WTC11 (cell line): ENCODE data around the gene NR1H3. TPM values are rescaled to one million over a fixed set of nuclear protein-coding genes. Genes with fewer than 3 reads are reported as not detected.

Source experiments
- ATAC-seq: fragments of 200-7000 bp; cut with Tn5 transposase; 2 replicates; pipeline ENCODE4 v1.10.0; 2021; ENCODE audit warnings: mild to moderate bottlenecking, moderate library complexity
- CTCF ChIA-PET: fragments of 300-600 bp; sonication (Branson Sonifier 250); formaldehyde crosslinking; loops from one replicate; lab custom pipeline; 2021; ENCODE audit warnings: antibody characterized with exemption; lab: Charles Lee
- POLR2A ChIA-PET: fragments of 350-600 bp; sonication (Branson Sonifier 250); formaldehyde crosslinking; loops from one replicate; lab custom pipeline; 2021; ENCODE audit warnings: antibody characterized with exemption; lab: Charles Lee
- DNase-seq: peaks from one replicate; pipeline ENCODE4 v3.0.0; 2021; ENCODE audit warnings: low spot score
- H3K27ac Mint-ChIP-seq: 2 replicates; pipeline ENCODE4 v1.8.0; 2021; ENCODE audit warnings: mixed read lengths
- H3K27me3 Mint-ChIP-seq: 2 replicates; pipeline ENCODE4 v1.8.0; 2021; ENCODE audit warnings: low read depth, mild to moderate bottlenecking, moderate library complexity, mixed read lengths
- H3K36me3 Mint-ChIP-seq: 2 replicates; pipeline ENCODE4 v1.8.0; 2021; ENCODE audit warnings: mixed read lengths
- H3K4me1 Mint-ChIP-seq: 2 replicates; pipeline ENCODE4 v1.8.0; 2022; ENCODE audit warnings: mixed read lengths
- H3K4me3 Mint-ChIP-seq: 2 replicates; pipeline ENCODE4 v1.8.0; 2021; ENCODE audit warnings: mild to moderate bottlenecking, moderate library complexity, mixed read lengths
- H3K9me3 Mint-ChIP-seq: 2 replicates; pipeline ENCODE4 v1.8.0; 2021; ENCODE audit warnings: mixed read lengths
- ATF2 ChIP-seq: sonication (generic); formaldehyde crosslinking; IDR thresholded peaks from 2 replicates; pipeline ENCODE4 v1.8.1; 2022; ENCODE audit warnings: low read depth, missing genetic modification reagents, borderline replicate concordance
- CTCF ChIP-seq: fragments of 200-600 bp; IDR thresholded peaks from 2 replicates; pipeline ENCODE4 v1.8.0; 2022; ENCODE audit warnings: antibody characterized with exemption
- FOXP1 ChIP-seq: sonication (generic); formaldehyde crosslinking; IDR thresholded peaks from 2 replicates; pipeline ENCODE4 v1.8.0; 2022; ENCODE audit warnings: missing genetic modification reagents, mild to moderate bottlenecking, moderate library complexity, borderline replicate concordance
- GRHL2 ChIP-seq: fragments of 250-450 bp; sonication (Bioruptor Pico); IDR thresholded peaks from 2 replicates; pipeline ENCODE4 v1.8.0; 2022; ENCODE audit warnings: mild to moderate bottlenecking, moderate library complexity; ENCODE audit not compliant: insufficient replicate concordance, severe bottlenecking
- IRF1 ChIP-seq: sonication (generic); formaldehyde crosslinking; IDR thresholded peaks from 2 replicates; pipeline ENCODE4 v1.8.0; 2023; ENCODE audit warnings: missing genetic modification reagents
- JUN ChIP-seq: sonication (generic); formaldehyde crosslinking; IDR thresholded peaks from 2 replicates; pipeline ENCODE4 v1.8.0; 2023; ENCODE audit warnings: mild to moderate bottlenecking, missing genetic modification reagents
- KAT7 ChIP-seq: sonication (generic); formaldehyde crosslinking; IDR thresholded peaks from 2 replicates; pipeline ENCODE4 v1.8.1; 2023; ENCODE audit warnings: missing genetic modification reagents, mild to moderate bottlenecking, borderline replicate concordance
- MAX ChIP-seq: sonication (generic); formaldehyde crosslinking; IDR thresholded peaks from 2 replicates; pipeline ENCODE4 v1.8.0; 2022; ENCODE audit warnings: mild to moderate bottlenecking, missing genetic modification reagents
- PRDM15 ChIP-seq: sonication (generic); formaldehyde crosslinking; IDR thresholded peaks from 2 replicates; pipeline ENCODE4 v1.8.0; 2022; ENCODE audit warnings: missing genetic modification reagents
- PREB ChIP-seq: sonication (generic); formaldehyde crosslinking; IDR thresholded peaks from 2 replicates; pipeline ENCODE4 v1.8.1; 2022; ENCODE audit warnings: mild to moderate bottlenecking, missing genetic modification reagents, moderate library complexity, borderline replicate concordance
- PRRX2 ChIP-seq: fragments of 250-450 bp; sonication (Bioruptor Pico); IDR thresholded peaks from 2 replicates; pipeline ENCODE4 v1.8.0; 2021; ENCODE audit warnings: mild to moderate bottlenecking
- ZBTB21 ChIP-seq: sonication (generic); formaldehyde crosslinking; IDR thresholded peaks from 2 replicates; pipeline ENCODE4 v1.8.1; 2023; ENCODE audit warnings: mild to moderate bottlenecking, missing genetic modification reagents, borderline replicate concordance
- ZNF232 ChIP-seq: sonication (generic); formaldehyde crosslinking; IDR thresholded peaks from 2 replicates; pipeline ENCODE4 v1.8.0; 2022; ENCODE audit warnings: mild to moderate bottlenecking, missing genetic modification reagents
- total RNA-seq: library from RNA; stranded (reverse); gene quantifications from 3 replicates; pipeline ENCODE4 v1.2.3, GENCODE V29; 2021

Gene NR1H3
- total RNA-seq, 1 experiment from 2014 or later = 26.3 TPM

- peaks cover 43% of the 10 kb centered on the region for H3K36me3 Mint-ChIP-seq
- H3K27ac Mint-ChIP-seq = no peak overlapping the region
- ATAC-seq (no peak), DNase-seq (no peak)
- TF ChIP-seq ATF2 (CRISPR knock-in tag) = no peak
- no peak for TF ChIP-seq PRDM15
- H3K4me3 Mint-ChIP-seq = no peak overlapping the region
- CTCF ChIA-PET = interaction anchor here (1.1 to 2.6 kb wide), 2 partner anchors 15 to 17 kb away, joined by 3 to 13 read pairs; partner anchors contain the start of gene NR1H3
- H3K9me3 Mint-ChIP-seq = no peaks in the 10 kb centered on the region
- H3K27me3 Mint-ChIP-seq = no peaks in the 10 kb centered on the region
- POLR2A ChIA-PET = no interaction called here
- H3K4me1 Mint-ChIP-seq = peaks cover 17% of the 10 kb centered on the region
Measured at GRCh38 chr11:47274495-47275235, 16.9 kb downstream of the NR1H3 start.

- ChIA-PET CTCF (interaction anchor here (1.9 kb wide), 1 partner anchor 17 kb away, joined by 9 read pairs; no protein-coding TSS in a partner anchor), POLR2A (no interaction called here)
- Mint-ChIP-seq H3K4me1 (peaks cover 14% of the 10 kb centered on the region), H3K9me3 (no peaks in the 10 kb centered on the region), H3K27ac (no peak overlapping the region), H3K4me3 (no peak overlapping the region), H3K27me3 (no peaks in the 10 kb centered on the region), H3K36me3 (peaks cover 56% of the 10 kb centered on the region)
- ATAC-seq (no peak), DNase-seq (no peak)
- no peak for TF ChIP-seq IRF1 (CRISPR knock-in tag)
- TF ChIP-seq ATF2 (CRISPR knock-in tag) = no peak
- TF ChIP-seq PRRX2 (CRISPR knock-in tag) = no peak
- TF ChIP-seq KAT7 (CRISPR knock-in tag) = no peak
- no peak for TF ChIP-seq MAX (CRISPR knock-in tag)
- no peak for TF ChIP-seq ZBTB21 (CRISPR knock-in tag)
- TF ChIP-seq CTCF = no peak
- TF ChIP-seq JUN = no peak
- no peak for TF ChIP-seq GRHL2 (CRISPR knock-in tag)
- TF ChIP-seq FOXP1 (CRISPR knock-in tag) = no peak
- TF ChIP-seq ZNF232 (CRISPR knock-in tag) = no peak
- TF ChIP-seq PREB = no peak
Measured at GRCh38 chr11:47276923-47277322, 19.1 kb downstream of the NR1H3 start.
